HEK293 (cell line): Measurements from ENCODE around the gene PIGX.

Experiments used
- BCL11A ChIP-seq: fragments of 450-650 bp; formaldehyde crosslinking; IDR thresholded peaks from 2 replicates; pipeline ENCODE4 v1.5.1; 2016; ENCODE audit warnings: low read depth, missing biosample characterization, missing genetic modification characterization
- ZBTB7A ChIP-seq: fragments of 450-650 bp; formaldehyde crosslinking; IDR thresholded peaks from 2 replicates; pipeline ENCODE4 v1.5.1; 2016; ENCODE audit warnings: low read depth, missing biosample characterization, missing genetic modification characterization
- ZNF184 ChIP-seq: fragments of 450-650 bp; IDR thresholded peaks from 2 replicates; pipeline ENCODE4 v1.5.1; 2018; ENCODE audit warnings: missing biosample characterization, mild to moderate bottlenecking, missing genetic modification characterization
- TF ChIP-seq, protein P1 (sequence below): fragments of 450-650 bp; formaldehyde crosslinking; IDR thresholded peaks from 2 replicates; pipeline ENCODE4 v1.5.1; 2016; ENCODE audit warnings: missing biosample characterization, missing genetic modification characterization

DNA sequence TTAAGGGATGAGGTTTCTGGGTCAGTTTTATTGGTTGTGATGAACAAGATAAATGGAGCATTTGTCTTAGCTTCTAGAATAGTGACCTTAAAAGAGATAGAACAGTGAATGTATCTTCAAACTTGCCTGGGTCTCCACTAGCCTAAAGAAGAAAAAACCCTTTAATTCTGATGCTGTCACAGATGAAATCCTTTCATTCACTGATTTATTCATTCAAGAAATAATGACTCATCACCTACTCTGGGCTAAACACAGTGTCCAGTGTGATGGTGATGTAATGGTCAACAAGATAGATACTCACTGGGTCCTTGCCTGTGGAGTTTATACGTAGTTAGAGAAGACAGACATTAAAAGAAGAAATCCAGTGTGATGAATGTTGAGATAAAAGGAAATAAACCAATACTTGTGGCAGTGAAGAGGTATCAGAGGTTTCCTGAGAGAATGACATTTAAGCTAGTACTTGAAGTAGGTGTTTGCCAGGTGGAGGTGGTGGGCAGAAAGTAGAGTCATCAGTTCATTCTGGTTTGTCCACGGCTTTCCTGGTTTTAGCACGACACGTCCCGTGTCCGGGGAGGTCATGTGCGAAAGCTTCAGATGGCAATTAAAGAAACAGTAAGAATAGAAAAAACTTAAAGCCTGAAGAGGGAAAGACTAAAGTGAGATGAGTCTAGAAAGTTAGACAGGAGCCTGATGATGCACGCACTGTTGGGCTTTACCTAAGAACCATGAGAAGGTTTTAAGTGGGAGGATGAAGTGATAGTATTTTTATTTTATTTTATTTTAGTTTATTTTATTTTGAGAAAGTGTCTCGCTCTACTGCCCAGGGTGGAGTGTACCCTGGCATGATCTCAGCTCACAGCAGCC, 45.9 kb downstream of the PIGX start:
- TF ChIP-seq, protein P1, sequence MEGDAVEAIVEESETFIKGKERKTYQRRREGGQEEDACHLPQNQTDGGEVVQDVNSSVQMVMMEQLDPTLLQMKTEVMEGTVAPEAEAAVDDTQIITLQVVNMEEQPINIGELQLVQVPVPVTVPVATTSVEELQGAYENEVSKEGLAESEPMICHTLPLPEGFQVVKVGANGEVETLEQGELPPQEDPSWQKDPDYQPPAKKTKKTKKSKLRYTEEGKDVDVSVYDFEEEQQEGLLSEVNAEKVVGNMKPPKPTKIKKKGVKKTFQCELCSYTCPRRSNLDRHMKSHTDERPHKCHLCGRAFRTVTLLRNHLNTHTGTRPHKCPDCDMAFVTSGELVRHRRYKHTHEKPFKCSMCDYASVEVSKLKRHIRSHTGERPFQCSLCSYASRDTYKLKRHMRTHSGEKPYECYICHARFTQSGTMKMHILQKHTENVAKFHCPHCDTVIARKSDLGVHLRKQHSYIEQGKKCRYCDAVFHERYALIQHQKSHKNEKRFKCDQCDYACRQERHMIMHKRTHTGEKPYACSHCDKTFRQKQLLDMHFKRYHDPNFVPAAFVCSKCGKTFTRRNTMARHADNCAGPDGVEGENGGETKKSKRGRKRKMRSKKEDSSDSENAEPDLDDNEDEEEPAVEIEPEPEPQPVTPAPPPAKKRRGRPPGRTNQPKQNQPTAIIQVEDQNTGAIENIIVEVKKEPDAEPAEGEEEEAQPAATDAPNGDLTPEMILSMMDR = no peak
- TF ChIP-seq ZBTB7A = no peak
- TF ChIP-seq BCL11A (tag by site-specific recombination) = no peak
- TF ChIP-seq ZNF184 = no peak
